Keratinocyte (primary cell): ENCODE measurements around the gene PDE6D. TPM values are rescaled to one million over a fixed set of nuclear protein-coding genes. Genes with fewer than 3 reads are reported as not detected.
A peak's percentile ranks its signal among the peaks of the same experiment; 100 is the strongest.

Experiments
- DNase-seq: peaks from one replicate; pipeline ENCODE4 v3.0.0-alpha.2; 2011; ENCODE audit warnings: low read depth, missing footprints, low spot score
- FAIRE-seq: peaks from 2 replicates; lab custom pipeline; 2011; peaks lifted over from hg19 to GRCh38; lab: Jason Lieb, UNC
- H2AFZ ChIP-seq: 2 replicates; pipeline ENCODE4 v1.6.0; 2012; ENCODE audit warnings: low read length, control low read depth, inconsistent platforms; ENCODE audit not compliant: control insufficient read depth
- H3K27ac ChIP-seq: 2 replicates; pipeline ENCODE4 v1.5.1; 2011; ENCODE audit warnings: low read length; ENCODE audit not compliant: control insufficient read depth, insufficient read depth
- H3K27me3 ChIP-seq: 3 replicates; pipeline ENCODE4 v1.6.0; 2011; ENCODE audit warnings: low read length; ENCODE audit not compliant: control insufficient read depth, insufficient read depth; ENCODE audit errors: extremely low read depth
- H3K36me3 ChIP-seq, 2 experiments: 2 replicates in 1 of 2; 3 replicates in 1 of 2; pipeline ENCODE4 v1.5.1; 2011; ENCODE audit warnings: low read length in 2 of 2, mild to moderate bottlenecking in 1 of 2; ENCODE audit not compliant: control insufficient read depth in 2 of 2, insufficient read depth in 2 of 2; ENCODE audit errors: extremely low read depth in 1 of 2
- H3K4me1 ChIP-seq: 3 replicates; pipeline ENCODE4 v1.5.1; 2011; ENCODE audit warnings: low read length; ENCODE audit not compliant: control insufficient read depth, insufficient read depth; ENCODE audit errors: extremely low read depth
- H3K4me2 ChIP-seq: 3 replicates; pipeline ENCODE4 v1.6.0; 2011; ENCODE audit warnings: low read depth, low read length; ENCODE audit not compliant: control insufficient read depth, insufficient read depth; ENCODE audit errors: extremely low read depth
- H3K4me3 ChIP-seq, 3 experiments: fragments of 200-600 bp in 1 of 3; sonication (generic) in 1 of 3; 2 replicates in 2 of 3; 3 replicates in 1 of 3; pipeline ENCODE4 v1.5.1; 2011 to 2016; ENCODE audit warnings: low read length in 3 of 3, mild to moderate bottlenecking in 3 of 3, control low read depth in 2 of 3, inconsistent platforms in 1 of 3, low read depth in 1 of 3, mixed read lengths in 1 of 3, mixed run types in 1 of 3, moderate library complexity in 1 of 3; ENCODE audit not compliant: control insufficient read depth in 2 of 3, insufficient read depth in 2 of 3; ENCODE audit errors: extremely low read depth in 1 of 3
- H3K79me2 ChIP-seq: 2 replicates; pipeline ENCODE4 v1.6.0; 2012; ENCODE audit warnings: low read length; ENCODE audit not compliant: control insufficient read depth, insufficient read depth
- H3K9ac ChIP-seq: 3 replicates; pipeline ENCODE4 v1.6.0; 2011; ENCODE audit warnings: low read length; ENCODE audit not compliant: control insufficient read depth, insufficient read depth; ENCODE audit errors: extremely low read depth
- H3K9me1 ChIP-seq: 3 replicates; pipeline ENCODE4 v1.6.0; 2011; ENCODE audit warnings: low read length; ENCODE audit not compliant: control insufficient read depth, insufficient read depth; ENCODE audit errors: extremely low read depth
- H3K9me3 ChIP-seq: 2 replicates; pipeline ENCODE4 v1.5.1; 2012; ENCODE audit warnings: low read depth, low read length; ENCODE audit not compliant: control insufficient read depth
- H4K20me1 ChIP-seq: 3 replicates; pipeline ENCODE4 v1.6.0; 2011; ENCODE audit warnings: low read length; ENCODE audit not compliant: control insufficient read depth, insufficient read depth; ENCODE audit errors: extremely low read depth
- EZH2 ChIP-seq: IDR thresholded peaks from one replicate; pipeline ENCODE4 v1.6.1; 2012; ENCODE audit warnings: inconsistent platforms, mild to moderate bottlenecking, low read length, moderate library complexity
- dilution Hi-C: fragments of 300-500 bp; cut with MboI; formaldehyde crosslinking; loops from one replicate; pipeline ENCODE4 v1.7.0; 2020; ENCODE audit warnings: low sequenced_read_pairs; ENCODE audit not compliant: extremely low pct_ligation_motif_present
- polyA plus RNA-seq, 5 experiments: library from polyadenylated mRNA; depleted of rRNA in 3 of 5; stranded (reverse) in 3 of 5; stranded (forward) in 1 of 5; unstranded in 1 of 5; fragments of >200 nt; gene quantifications; 1 replicate in 1 of 5; 2 replicates in 3 of 5; 3 replicates in 1 of 5; pipeline versions ENCODE4 v1.2.1 to v1.2.3, GENCODE V29; 2011 to 2012; ENCODE audit warnings: missing spikeins in 2 of 5, low read depth in 1 of 5, low replicate concordance in 1 of 5
- TF ChIP-seq, protein P1 (sequence below), 3 experiments: IDR thresholded peaks in 1 of 3; conservative IDR thresholded peaks in 1 of 3; optimal IDR thresholded peaks in 1 of 3; 2 replicates in 2 of 3; 3 replicates in 1 of 3; pipeline versions ENCODE3 to v1.5.1; 2011; ENCODE audit warnings: low read length in 3 of 3, mild to moderate bottlenecking in 3 of 3, moderate library complexity in 2 of 3, control low read depth in 1 of 3, inconsistent platforms in 1 of 3; ENCODE audit not compliant: insufficient read depth in 2 of 3; ENCODE audit errors: extremely low read depth in 1 of 3

The PDE6D gene
- polyA plus RNA-seq, 1 donor (not counting 4 experiments of a cell fraction or from before 2014, with no cell fraction given): 31.6 TPM

DNA sequence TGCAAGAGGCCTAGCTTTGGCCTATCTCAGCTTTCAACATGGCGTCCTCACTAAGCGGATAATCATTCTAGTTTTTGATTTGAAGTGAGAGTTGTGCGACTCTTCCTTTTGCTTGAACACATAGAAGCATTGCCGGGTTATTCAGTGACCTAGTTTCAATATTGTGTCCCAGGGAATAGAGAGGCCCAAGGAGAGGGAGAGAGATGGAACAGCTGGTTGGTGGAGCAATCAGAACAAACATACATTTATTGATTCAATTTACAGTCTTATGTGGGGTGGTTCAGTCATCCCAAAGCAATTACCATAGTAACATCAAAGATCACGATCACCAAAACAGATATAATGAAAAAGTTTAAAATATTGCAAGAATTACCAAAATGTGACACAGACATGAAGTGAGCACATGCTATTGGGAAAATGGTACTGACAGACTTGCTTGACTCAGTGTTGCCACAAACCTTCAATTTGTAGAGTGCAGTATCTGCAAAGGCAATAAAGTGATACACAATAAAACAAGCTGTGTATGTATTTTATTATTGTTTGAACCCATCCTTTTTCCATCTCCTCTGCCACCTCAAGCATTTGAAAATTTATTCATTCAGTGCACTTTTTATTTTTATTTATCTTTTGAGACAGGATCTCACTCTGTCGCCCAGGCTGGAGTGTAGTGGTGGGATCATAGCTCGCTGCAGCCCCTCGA is 35.4 kb upstream of the PDE6D start:
- Histone ChIP-seq H4K20me1 (no peaks in the 10 kb centered on the region), H2AFZ (no peak overlapping the region), H3K9me1 (no peaks in the 10 kb centered on the region), H3K4me2 (no peak overlapping the region), H3K79me2 (no peaks in the 10 kb centered on the region), H3K9ac (no peak overlapping the region), H3K36me3 (peaks cover 3 to 5% of the 10 kb centered on the region in 2 experiments), H3K4me3 (no peak overlapping the region), H3K9me3 (no peaks in the 10 kb centered on the region), H3K27ac (no peak overlapping the region), H3K4me1 (peaks cover 2% of the 10 kb centered on the region), H3K27me3 (no peaks in the 10 kb centered on the region)
- TF ChIP-seq, protein P1, sequence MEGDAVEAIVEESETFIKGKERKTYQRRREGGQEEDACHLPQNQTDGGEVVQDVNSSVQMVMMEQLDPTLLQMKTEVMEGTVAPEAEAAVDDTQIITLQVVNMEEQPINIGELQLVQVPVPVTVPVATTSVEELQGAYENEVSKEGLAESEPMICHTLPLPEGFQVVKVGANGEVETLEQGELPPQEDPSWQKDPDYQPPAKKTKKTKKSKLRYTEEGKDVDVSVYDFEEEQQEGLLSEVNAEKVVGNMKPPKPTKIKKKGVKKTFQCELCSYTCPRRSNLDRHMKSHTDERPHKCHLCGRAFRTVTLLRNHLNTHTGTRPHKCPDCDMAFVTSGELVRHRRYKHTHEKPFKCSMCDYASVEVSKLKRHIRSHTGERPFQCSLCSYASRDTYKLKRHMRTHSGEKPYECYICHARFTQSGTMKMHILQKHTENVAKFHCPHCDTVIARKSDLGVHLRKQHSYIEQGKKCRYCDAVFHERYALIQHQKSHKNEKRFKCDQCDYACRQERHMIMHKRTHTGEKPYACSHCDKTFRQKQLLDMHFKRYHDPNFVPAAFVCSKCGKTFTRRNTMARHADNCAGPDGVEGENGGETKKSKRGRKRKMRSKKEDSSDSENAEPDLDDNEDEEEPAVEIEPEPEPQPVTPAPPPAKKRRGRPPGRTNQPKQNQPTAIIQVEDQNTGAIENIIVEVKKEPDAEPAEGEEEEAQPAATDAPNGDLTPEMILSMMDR (optimal IDR thresholded peaks at IDR 0.05 in 1 of 3, IDR thresholded peaks at IDR 0.05 in 1 of 3, conservative IDR thresholded peaks at IDR 0.05 in 1 of 3; ENCODE audit: extremely low read depth in 1 of 3, insufficient read depth in 2 of 3, low read length in 3 of 3): no peak
- TF ChIP-seq EZH2: no peak
- DNase-seq (no peak), FAIRE-seq (no peak)
- dilution Hi-C loops: no loop called here

DNA sequence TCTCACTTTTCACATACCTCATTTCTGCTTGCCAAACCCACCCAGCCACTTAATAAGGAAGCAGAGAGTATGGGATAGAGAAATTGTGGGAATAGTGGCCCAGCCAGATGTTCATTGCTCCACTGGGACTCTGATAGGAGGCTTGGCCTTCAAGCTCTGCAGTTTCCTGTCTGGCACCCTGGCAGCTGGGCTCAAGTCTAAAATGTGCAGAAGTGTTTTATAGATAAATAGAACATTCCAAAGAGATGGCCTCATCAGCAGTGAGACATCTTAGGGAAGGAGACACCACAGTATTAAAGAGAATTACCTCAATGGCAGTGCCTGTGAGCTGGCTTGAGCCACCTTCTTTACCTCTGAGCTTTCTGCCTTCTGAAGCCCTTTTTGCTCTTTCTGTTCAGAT is 29.8 kb upstream of the PDE6D start:
- Histone ChIP-seq H3K27ac (peak overlapping the region; percentile 4), H3K36me3 (peaks cover 9 to 17% of the 10 kb centered on the region in 2 experiments), H3K9me3 (no peaks in the 10 kb centered on the region), H3K9me1 (peaks cover 2% of the 10 kb centered on the region), H3K4me2 (peak overlapping the region; percentile 41), H3K79me2 (no peaks in the 10 kb centered on the region), H3K4me1 (peaks cover 11% of the 10 kb centered on the region), H3K4me3 (no peak overlapping the region), H2AFZ (no peak overlapping the region), H3K9ac (no peak overlapping the region), H4K20me1 (no peaks in the 10 kb centered on the region), H3K27me3 (no peaks in the 10 kb centered on the region)
- peak; percentile 70 for FAIRE-seq
- TF ChIP-seq EZH2: no peak
- TF ChIP-seq, protein P1 (optimal IDR thresholded peaks at IDR 0.05 in 1 of 3, IDR thresholded peaks at IDR 0.05 in 1 of 3, conservative IDR thresholded peaks at IDR 0.05 in 1 of 3; ENCODE audit: extremely low read depth in 1 of 3, insufficient read depth in 2 of 3, low read length in 3 of 3): no peak
- no peak for DNase-seq
- dilution Hi-C loops: no loop called here
